MM.1S (cell line): ENCODE results near the gene ANKRD29.

Source experiments
- CTCF ChIP-seq: fragments of 300-600 bp; sonication (generic); IDR thresholded peaks from 2 replicates; pipeline ENCODE4 v1.5.1; 2016; ENCODE audit warnings: antibody characterized with exemption, low read length, mixed read lengths
- EZH2 ChIP-seq: fragments of 300-600 bp; sonication (generic); optimal IDR thresholded peaks from 2 replicates; pipeline ENCODE3; 2017; ENCODE audit warnings: low read depth, mild to moderate bottlenecking, antibody characterized with exemption, low read length, mixed read lengths

GRCh38 chr18:23583071-23583865 is 79.4 kb downstream of the ANKRD29 start:
- no peak for TF ChIP-seq EZH2
- no peak for TF ChIP-seq CTCF
